Dedifferentiated amniotic fluid mesenchymal stem cell (primary cell): ENCODE measurements around the gene GAREM1.
"Not testable (repeated sequence)": the region's sequence is repeated elsewhere in the genome, so short reads cannot be mapped to it uniquely, and the experiment has no call there.

Experiments
- DNase-seq: peaks from one replicate; pipeline ENCODE4 v3.0.0-alpha.2; 2016; ENCODE audit errors: extremely low spot score

Gene GAREM1

DNA sequence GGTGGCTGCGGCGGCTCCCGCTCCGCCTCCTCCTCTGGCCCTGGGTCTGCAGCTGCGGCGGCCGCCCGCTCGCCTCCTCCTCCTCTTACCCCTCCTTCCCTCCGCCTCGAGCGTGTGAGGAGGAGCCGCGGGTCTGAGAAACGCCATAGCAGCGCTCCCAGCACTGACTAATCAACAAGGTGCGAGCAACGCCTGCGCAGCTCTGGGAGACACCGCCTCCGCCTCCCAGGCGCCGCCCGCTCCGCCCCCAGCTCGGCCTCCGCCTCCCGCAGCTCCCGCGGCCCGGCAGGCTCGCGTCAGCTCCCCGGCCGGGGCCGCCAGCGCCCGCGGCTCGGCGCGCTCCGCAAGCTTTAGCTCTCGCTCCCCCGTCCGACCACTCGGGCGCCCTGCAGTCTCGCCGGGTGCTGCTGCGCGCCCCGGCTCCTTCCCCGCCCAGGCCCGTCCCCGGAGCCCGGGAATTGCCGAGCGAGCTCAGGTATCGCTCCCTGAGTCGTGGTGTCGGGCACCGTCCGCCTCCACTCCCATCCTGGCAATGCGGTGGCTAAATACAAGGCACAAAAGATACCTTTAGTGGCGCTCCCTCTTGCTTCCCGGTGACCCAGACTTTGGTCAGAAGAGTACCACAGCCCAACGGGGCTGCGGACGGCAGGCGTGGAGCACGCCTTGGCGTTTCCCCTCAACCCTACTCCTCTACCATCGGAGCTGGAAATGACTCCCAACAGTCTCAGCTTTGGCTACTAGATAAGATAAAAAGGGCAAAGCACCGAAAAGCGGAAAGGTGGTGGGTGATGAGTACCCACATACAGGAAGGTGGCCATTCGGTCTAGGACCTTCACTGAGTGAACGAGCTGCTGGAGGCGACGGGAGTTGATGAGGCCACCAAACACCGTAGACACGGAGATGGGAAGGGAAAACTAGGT, at the start of gene GAREM1:
GAREM1 (minus strand) TSS at position 169 of the 920 bp plus-strand sequence. CDS start 454 bp downstream, outside the sequence.
- DNase-seq: peak; percentile 94

DNA sequence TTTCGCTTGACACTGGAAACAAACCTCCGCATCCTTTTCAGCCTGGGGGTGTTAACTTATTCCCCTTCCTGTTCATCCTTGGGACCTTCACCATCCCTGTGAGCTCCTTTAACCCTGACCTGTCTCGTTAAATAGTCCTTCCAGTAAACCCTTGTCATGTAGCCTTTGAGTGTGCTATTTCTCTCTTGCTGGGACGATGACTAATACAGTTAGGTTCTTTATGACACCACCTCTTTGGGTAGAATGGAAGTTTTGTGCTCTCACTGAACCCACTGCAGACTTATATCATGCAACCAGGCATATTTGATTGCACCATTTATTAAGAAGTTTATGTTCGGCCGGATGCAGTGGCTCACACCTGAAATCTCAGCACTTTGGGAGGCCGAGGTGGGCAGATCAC, 40.5 kb upstream of the GAREM1 start:
- DNase-seq: no peak

DNA sequence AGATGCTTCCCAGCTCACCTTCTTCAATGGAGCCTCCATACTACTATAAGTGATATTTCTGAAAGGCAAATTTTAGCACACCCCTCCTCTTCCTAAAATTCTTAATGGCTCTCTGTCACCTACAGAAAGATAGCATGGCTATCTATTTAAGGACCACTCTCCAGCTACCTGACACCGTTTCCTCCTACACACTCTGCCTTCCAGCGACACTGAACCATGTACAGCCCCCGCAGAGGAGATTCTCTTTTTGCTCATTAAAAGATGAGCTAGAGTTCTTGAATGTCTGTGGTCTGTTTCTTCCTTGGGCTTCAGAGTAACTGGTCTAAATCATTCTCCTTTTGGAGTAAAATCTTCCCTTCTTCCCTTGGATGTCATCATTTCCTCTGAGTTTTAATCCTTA, 38.4 kb upstream of the GAREM1 start:
- DNase-seq: no peak

DNA sequence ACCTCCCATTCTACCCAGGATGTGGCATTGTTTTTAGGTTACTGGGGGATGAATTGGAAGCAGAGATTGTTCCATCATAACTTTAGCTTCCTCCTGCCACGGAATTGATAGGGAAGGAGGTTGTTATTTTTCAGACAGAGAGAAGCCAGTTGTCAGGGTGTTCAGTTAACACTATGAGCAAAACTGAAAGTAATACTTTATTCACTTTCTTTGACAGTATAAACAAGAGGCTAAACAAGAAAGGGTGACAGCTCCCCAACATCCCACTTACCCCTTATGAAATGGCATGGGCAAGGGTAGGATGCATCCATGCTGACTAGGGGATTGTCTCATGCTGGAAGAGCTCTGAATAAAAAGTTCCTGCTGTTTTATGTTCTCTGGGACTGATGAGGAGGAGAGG, 36.4 kb upstream of the GAREM1 start:
- no peak for DNase-seq

DNA sequence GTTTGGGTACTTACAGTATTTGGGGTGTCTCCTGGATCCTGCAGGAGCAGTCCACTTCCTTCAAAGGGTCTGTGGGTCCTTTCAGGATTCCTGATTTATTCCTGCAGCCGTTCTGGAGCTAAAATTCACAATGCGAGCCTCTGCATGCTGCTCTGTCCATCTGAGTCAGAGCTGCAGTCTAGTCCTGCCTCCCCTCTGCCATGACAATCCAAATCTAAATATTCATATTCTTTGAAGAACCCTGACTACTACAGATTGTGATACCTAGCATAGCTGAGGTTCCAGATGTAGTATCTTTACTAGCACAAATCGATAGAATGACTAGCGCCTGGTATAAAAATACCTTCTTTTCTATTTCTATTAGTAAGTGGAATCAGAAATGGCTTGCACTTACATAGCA, 31.3 kb upstream of the GAREM1 start:
- no peak for DNase-seq

DNA sequence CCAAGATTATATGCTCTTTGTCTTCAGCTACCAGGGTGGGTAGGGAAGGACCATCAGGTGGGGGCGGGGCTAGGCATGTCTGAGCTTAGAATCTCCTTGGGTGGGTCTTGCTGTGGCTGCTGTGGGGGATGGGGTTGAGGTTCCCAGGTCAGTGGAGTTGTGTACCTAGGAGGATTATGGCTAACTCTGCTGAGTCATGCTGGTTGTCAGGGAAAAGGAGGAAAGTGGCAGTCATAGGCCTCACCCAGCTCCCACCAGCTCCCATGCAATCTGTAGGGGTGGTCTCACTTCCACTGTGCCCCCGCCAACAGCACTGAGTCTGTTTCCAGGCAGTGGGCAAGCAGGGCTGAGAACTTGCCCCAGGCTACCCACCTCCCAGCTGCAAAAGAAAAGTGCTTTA, 30.6 kb upstream of the GAREM1 start:
- DNase-seq: not testable (repeated sequence)

DNA sequence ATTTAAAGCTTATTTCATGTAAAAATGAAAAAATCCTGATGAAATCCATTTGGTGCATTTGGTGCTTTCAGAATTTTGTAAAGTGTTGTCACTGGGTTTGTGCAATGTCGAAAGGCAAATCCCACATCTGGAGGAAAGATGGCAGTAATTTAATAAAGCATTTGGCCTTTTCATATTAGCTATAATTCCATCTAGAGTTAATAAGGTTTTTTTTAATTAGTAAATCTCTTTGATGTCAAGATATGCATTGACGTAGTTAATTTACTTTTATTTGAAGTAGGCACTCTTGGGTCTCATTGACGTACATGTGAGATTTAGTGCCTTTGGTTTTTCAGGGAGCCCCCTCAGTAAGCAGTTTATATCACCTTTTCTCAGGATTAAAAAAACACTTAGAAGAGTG, 12.3 kb upstream of the GAREM1 start:
- no peak for DNase-seq

DNA sequence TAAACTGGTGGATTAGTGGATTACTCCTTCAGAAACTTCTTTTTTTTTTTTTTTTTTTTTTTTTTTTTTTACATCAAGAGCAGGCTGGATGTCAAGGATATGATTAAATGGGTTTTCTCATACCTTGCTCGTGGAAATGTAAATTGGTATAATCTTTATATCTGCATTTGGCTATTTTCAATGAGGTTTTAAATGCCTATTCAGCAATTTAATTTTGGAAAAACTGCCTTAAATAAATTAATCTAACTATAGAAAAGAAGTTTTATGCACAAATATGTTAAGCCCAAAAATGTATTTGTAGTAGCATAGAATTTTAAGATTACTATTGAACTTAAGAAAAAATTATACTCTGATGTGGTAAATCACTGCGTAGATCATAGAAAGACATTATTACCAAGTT, 11.4 kb upstream of the GAREM1 start:
- no peak for DNase-seq

DNA sequence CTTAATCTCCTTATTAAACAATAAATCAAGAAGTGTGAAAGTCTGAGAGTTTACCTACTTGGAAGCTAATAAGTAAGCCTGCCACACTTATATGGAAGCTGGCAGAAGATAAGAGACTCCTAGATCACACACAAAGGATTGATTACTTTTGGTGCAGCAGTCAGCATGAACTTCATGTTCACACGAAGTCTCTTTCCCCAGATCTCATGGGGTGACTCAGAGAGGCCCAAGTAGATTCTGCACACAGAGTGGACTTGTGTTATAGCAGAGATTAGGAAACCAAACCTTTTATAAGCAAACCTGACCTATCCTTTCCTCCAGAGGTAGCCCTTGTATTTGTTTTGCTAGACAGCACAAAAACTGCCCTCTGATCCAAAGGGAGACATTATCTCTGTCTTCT, 9.9 kb upstream of the GAREM1 start:
- no peak for DNase-seq

DNA sequence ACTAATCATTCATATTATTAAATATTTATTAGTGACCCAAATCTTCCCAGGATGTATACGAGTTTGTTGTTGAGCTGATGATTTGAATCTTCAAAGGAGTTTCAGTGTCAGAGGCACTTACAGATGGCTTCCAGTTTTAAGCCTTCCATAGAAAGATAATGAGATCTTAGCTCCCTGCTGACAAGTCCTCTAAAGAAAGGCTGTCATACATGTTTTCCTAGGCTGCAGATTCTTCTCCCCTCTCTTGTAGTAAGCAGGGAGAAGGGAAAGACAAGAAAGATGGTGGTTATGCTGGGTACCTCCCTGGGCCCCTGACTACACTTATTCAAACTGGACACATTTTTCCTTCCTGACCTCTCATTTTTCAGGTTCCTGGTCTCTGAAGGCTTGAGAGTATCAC, 8.1 kb upstream of the GAREM1 start:
- DNase-seq: no peak

DNA sequence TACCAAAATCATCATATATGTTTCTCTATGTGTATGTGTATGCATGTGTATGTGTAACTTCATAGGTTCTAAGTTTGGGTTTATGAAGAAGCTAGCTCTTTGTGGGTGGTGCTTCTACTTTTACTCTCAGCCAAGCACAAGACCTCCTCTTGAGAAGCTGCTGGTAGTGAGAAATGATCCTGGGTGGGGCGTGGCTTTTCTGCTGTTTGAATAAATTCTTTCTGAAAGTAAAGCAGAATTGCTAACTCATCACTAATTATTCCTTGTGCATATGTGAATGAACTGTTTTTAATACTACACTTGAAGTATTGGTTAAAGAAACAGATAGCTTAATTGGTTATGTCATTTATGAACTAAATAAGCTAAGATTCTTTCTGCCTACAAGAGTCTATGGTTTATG, 7.6 kb upstream of the GAREM1 start:
- DNase-seq: no peak

DNA sequence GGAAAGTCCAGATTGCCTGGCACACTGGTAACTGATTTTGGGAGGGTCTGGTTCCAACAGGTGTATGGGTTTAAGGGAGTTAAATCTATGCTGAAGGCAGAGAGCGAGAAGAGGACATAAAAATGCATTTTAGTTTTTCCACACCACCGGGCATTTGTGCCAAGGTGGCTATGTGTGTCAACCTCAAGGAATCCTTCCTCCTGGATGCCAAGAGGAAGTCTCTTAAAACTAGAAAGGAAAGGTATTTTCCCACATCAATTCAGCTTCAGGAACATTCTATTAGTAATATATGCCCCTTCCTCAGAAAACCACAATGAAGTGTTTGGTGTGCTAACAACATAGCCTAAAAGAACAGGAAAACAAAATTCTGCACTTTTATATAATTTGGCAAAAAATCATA, 5.4 kb upstream of the GAREM1 start:
- DNase-seq: no peak

DNA sequence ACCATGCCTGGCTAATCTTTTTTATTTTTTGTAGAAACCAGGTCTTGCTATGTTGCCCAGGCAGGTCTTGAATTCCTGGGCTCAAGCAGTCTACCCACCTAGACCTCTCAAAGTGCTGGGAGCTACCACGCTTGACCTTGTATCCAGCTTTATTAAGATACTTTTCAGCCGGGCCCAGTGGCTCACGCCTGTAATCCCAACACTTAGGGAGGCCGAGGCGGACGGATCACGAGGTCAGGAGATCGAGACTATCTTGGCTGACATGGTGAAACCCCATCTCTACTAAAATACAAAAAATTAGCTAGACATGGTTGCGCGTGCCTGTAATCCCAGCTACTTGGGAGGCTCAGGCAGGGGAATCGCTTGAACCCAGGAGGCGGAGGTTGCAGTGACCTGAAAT, 4.4 kb upstream of the GAREM1 start:
- not testable (repeated sequence) for DNase-seq

DNA sequence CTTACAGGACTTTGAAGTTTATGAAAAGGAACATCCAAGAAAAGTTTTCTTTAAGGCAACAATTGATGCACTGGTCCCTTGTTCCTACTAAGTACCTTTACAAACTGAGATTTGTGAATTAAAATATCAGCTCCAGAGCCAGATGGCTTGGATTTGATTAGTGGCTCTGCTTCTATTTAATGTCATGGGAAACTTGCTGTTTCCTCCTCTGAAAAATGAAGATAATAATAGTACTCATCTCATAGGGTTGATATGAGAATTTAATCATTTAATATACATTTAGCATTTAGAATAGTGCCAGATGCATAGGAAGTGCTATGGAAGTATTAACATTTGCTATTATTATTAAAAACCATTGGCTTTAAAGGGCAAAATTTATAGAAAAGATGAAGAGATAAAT, 2.6 kb upstream of the GAREM1 start:
- no peak for DNase-seq

DNA sequence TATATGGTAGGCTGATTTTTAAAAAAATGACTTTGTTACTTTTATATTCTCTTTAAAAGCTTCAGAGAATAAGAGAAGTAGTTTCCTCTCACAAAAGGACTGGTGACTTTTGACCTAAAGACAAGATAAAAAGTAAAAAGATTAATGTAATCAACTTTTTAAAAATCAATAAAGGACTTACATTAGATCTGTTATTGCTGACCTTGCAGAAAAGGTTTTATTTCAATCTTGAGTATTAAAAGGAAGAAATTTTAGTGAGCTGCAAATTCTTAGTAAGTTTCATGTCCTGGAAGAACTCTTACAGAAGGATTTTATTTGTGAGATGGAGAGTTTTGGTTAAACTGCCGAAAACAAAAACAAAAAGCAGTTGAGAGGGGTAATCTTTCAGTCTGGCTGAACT, 2.2 kb upstream of the GAREM1 start:
- no peak for DNase-seq

DNA sequence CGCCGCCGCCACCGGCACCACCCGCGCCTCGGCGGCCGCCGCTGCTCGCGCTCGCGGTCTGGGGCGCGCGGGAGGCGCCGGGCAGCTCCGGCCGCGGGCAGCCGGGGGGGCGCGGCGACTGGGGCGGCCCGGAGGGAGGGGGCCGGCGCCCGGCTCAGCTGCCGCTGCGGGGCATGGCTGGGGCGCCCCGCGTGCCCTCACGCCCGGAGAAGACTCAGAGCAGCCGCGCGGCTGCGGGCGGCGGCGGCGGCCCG, 295 bp downstream of the GAREM1 start:
- DNase-seq: no peak

DNA sequence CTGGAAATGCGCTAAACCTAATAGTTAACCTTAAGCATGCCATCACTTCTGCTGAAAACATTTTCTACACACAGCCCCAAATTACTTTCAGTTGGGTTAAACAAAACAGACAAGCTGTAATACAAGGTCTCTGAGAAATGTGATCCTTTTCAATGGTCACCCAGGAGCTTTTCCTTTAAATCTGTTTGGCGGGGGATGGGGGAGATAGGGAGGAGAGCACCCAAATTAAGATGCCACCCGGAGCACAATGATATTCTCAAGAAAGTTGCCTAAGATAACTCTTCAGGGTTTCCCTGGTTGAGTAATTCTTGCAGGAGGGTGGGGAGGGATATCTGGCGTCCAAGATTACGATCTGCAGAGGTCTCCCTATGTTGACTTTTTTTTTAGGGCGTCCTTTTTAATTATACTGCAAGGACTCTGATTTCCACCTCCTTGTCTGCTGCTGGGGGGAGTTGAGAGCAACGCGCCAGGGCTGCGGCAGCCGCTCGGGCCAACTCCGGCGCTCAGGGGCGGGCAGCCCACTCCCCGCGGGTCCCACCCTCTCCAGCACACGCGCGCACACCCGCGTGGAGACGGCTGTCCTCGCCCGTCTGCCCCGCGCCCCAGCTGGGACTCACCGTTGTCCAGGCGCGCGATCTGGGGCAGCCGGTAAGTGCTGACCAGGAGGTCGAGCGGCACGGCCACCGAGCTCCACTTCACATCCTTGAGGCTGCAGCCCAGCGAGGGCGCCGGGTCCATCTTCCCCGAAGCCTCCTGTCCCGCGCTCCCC, 807 bp downstream of the GAREM1 start:
- peak; percentile 18 for DNase-seq

DNA sequence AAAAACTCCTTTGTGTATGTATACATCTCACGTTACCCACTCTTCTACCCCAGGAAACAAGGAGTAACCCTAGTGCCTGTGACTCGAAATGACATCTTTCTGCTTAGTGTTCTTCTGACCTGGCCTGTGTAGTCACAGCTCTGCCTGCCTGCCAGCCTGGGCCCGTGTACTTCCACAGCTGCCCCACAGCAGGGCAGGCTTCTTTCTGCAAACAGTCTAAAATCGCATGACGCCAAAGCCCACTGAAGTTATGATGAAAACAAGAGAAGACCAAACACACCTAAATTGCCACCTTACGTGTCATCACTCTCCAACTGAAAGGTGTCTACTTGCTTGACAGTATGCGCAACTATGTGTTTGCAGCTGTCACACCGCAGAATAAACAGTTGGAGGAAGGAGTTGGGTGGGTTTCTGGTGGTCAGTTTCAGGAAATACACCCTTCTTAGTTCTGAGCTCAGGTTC, 1.5 kb downstream of the GAREM1 start:
- DNase-seq: peak; percentile 29

DNA sequence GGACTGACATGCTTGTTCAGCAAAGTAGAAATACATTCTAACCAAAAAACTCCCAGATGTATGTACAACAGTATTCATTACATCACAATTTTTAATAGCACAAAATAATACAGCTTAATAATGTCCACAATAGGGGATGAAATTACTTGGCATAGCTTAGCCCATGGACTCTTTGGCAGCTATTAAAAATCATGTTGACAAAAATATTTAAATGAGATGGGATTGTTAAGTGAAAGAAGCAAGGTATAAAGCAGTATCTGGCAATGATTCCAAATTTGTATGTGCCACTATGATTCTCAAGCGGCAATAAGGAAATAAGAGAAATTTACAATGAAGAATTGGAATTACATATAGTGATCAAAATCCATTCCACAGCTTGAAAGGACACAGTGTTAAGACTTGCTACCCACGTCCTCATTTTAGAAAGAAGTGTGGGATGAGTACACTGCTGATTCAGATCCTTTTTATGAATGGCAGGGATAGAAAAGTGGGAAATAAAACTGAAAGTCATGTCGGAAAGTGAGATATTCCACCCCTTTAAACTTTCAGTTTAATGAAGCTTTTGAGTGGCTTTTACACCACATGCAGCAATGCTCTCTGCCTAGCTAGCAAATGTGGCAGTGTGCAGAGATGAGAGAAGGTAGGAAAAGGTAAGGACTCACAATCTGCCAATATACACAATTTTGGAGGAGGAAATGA, 2.4 kb downstream of the GAREM1 start:
- DNase-seq: no peak

DNA sequence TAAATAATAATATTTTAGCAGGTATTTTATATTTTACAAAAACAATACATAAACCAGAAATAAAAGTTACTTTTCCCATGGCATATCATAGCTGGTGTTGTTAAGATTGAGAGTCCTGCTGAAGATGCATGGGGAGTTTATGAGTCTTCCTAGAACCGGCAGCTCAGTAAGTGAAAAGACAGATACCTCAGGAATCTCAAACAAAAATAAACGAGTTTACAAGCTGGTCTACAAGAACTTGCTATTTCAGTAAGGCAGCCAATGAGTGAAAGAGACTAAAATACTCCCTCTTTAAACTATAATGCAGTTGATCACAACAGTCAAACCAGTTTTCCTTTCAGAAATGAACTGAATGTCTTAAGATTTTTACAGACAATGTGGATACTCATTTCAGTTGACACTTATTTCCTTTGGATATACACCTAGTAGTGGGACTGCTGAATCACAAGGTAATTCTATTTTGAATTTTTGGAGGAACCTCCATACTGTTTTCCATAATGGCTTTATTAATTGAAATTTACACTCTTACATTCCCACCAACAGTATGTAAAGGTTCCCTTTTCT, 8.9 kb downstream of the GAREM1 start:
- DNase-seq: no peak

DNA sequence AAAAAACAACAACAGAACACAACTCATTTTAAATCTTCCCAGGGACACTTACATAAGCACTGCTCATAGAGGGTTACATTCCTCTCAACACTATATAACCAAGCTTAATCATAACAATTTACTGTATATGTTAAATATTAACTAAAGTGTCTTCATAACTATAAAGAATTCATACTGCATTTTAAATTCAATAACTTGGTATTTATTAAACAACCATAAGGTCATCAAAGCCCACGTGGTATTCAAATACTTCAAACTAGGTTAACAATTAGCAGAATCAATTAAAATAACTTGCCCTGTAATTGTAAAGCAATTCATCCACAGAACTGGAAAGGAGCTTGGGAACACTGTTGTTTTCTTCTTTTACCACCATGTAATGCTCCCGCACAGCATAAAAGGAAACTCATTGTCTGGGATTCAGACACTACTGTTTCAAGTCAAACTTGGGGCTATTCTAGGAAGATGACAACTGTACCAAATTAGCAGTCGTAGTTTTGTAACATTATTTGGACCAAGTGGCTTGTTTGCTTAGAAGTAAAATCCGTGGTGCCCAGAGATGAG, 10.4 kb downstream of the GAREM1 start:
- no peak for DNase-seq
